RWPE1 (cell line): ENCODE measurements around the gene CALY.

Experiments
- CTCF ChIA-PET: fragments of 350-600 bp; sonication (Branson Sonifier 250); formaldehyde crosslinking; extraction: SDS; loops from one replicate; lab custom pipeline; 2021; lab: Yijun Ruan, JAX
- POLR2A ChIA-PET: fragments of 400-600 bp; formaldehyde crosslinking; extraction: SDS; loops from one replicate; lab custom pipeline; 2020; ENCODE audit warnings: antibody characterized with exemption; ENCODE audit not compliant: low non-redundant PET; lab: Yijun Ruan, JAX
- DNase-seq: peaks from one replicate; pipeline ENCODE4 v3.0.0; 2012; ENCODE audit warnings: low spot score
- H3K27ac ChIP-seq: fragments of 450-650 bp; 2 replicates; pipeline ENCODE4 v1.5.1; 2017
- CTCF ChIP-seq: fragments of 450-650 bp; conservative IDR thresholded peaks from 2 replicates; pipeline ENCODE4 v1.5.1; 2017; ENCODE audit warnings: low read depth, mild to moderate bottlenecking

CALY gene

GRCh38 chr10:133353202-133353959, 16.7 kb upstream of the CALY start:
- no peak for TF ChIP-seq CTCF
- ChIA-PET CTCF (interaction anchor here (1.2 kb wide), 1 partner anchor 24 kb away, joined by 13 read pairs; no protein-coding TSS in a partner anchor), POLR2A (interaction anchor here (0.5 kb wide), 1 partner anchor 90 kb away, joined by 3 read pairs; no protein-coding TSS in a partner anchor)
- no peak for DNase-seq
- H3K27ac ChIP-seq: no peak overlapping the region

GRCh38 chr10:133351408-133352318, 15.0 kb upstream of the CALY start:
- ChIA-PET CTCF (interaction anchor here (0.6 kb wide), 1 partner anchor 44 kb away, joined by 3 read pairs; no protein-coding TSS in a partner anchor), POLR2A (interaction anchor here (0.6 kb wide), 1 partner anchor 8 kb away, joined by 7 read pairs; no protein-coding TSS in a partner anchor)
- DNase-seq: no peak
- no peak for TF ChIP-seq CTCF
- H3K27ac ChIP-seq: no peak overlapping the region

GRCh38 chr10:133350950-133351329, 14.2 kb upstream of the CALY start:
- no peak for DNase-seq
- POLR2A ChIA-PET: no interaction called here
- CTCF ChIA-PET: interaction anchor here (0.6 kb wide), 1 partner anchor 14 kb away, joined by 3 read pairs; no protein-coding TSS in a partner anchor
- TF ChIP-seq CTCF: no peak
- no peak overlapping the region for H3K27ac ChIP-seq

GRCh38 chr10:133350283-133350949, 13.7 kb upstream of the CALY start:
- CTCF ChIA-PET: interaction anchor here (0.6 kb wide), 1 partner anchor 14 kb away, joined by 3 read pairs; no protein-coding TSS in a partner anchor

GRCh38 chr10:133349577-133350011, 12.9 kb upstream of the CALY start:
- TF ChIP-seq CTCF: no peak
- DNase-seq: no peak
- no peak overlapping the region for H3K27ac ChIP-seq
- ChIA-PET POLR2A (no interaction called here), CTCF (no interaction called here)

More at GRCh38 chr10:133350283-133350949, 13.7 kb upstream of the CALY start:
- POLR2A ChIA-PET: no interaction called here
- no peak for DNase-seq
- H3K27ac ChIP-seq: no peak overlapping the region
- TF ChIP-seq CTCF: no peak
